ENCODE results near the gene RPA1. TPM values are rescaled to one million over a fixed set of nuclear protein-coding genes. Genes with fewer than 3 reads are reported as not detected.

The RPA1 gene
- total RNA-seq, 1 experiment from 2014 or later: 69.1 TPM

- no peak for ATAC-seq
- Histone ChIP-seq H3K27ac (ENCODE audit: low read length) (no peak overlapping the region), H2AFZ (ENCODE audit: low read length) (no peak overlapping the region), H3K27me3 (ENCODE audit: low read length) (no peaks in the 10 kb centered on the region), H3K4me3 (ENCODE audit: low read length) (no peak overlapping the region), H3K4me2 (ENCODE audit: low read length) (no peak overlapping the region), H3F3A (ENCODE audit: low read length, unreplicated experiment) (no peaks in the 10 kb centered on the region), H3K9me2 (replicated peaks; ENCODE audit: low read length) (no peaks in the 10 kb centered on the region), H3K79me2 (ENCODE audit: low read length) (no peaks in the 10 kb centered on the region), H3K36me3 (ENCODE audit: low read depth, low read length) (no peaks in the 10 kb centered on the region), H3K4me1 (ENCODE audit: insufficient read depth, low read length) (peaks cover 8% of the 10 kb centered on the region; the same call in 1 of the 2 replicates), H4K20me1 (ENCODE audit: low read length) (no peaks in the 10 kb centered on the region), H3K9me3 (ENCODE audit: low read length) (no peaks in the 10 kb centered on the region), H3K9ac (ENCODE audit: low read length) (no peak overlapping the region)
- TF ChIP-seq CTCF (conservative IDR thresholded peaks at IDR 0.05; ENCODE audit: low read depth, low read length) (no peak), EZH2phosphoT487 (IDR thresholded peaks at IDR 0.05; ENCODE audit: borderline replicate concordance, low read length) (no peak), EZH2 (IDR thresholded peaks at IDR 0.05; ENCODE audit: low read length, unreplicated experiment) (no peak)
- intact Hi-C loops (cut with micrococcal nuclease): no loop called here
- CTCF ChIA-PET: no interaction called here
- no TSS peak for BruUV-seq (replicated peaks)
- POLR2A ChIA-PET (ENCODE audit: unreplicated experiment): no interaction called here
- no peak for DNase-seq
These were observed 74.7 kb downstream of the RPA1 start for GRCh38 chr17:1904273-1905182.

GRCh38 chr17:1905190-1905913, 75.5 kb downstream of the RPA1 start:
- BruUV-seq (replicated peaks): no TSS peak
- Histone ChIP-seq H3F3A (ENCODE audit: low read length, unreplicated experiment) (no peaks in the 10 kb centered on the region), H3K4me2 (ENCODE audit: low read length) (no peak overlapping the region)

More at GRCh38 chr17:1905190-1905913, 75.5 kb downstream of the RPA1 start:
- no peak for ATAC-seq
- Histone ChIP-seq H3K9me3 (ENCODE audit: low read length) (no peaks in the 10 kb centered on the region), H3K4me3 (ENCODE audit: low read length) (no peak overlapping the region), H3K79me2 (ENCODE audit: low read length) (no peaks in the 10 kb centered on the region), H3K27ac (ENCODE audit: low read length) (no peak overlapping the region), H3K4me1 (ENCODE audit: insufficient read depth, low read length) (peaks cover 8% of the 10 kb centered on the region; the same call in 1 of the 2 replicates), H3K9ac (ENCODE audit: low read length) (no peak overlapping the region), H2AFZ (ENCODE audit: low read length) (no peak overlapping the region), H3K9me2 (replicated peaks; ENCODE audit: low read length) (no peaks in the 10 kb centered on the region), H4K20me1 (ENCODE audit: low read length) (no peaks in the 10 kb centered on the region), H3K36me3 (ENCODE audit: low read depth, low read length) (no peaks in the 10 kb centered on the region), H3K27me3 (ENCODE audit: low read length) (no peaks in the 10 kb centered on the region)
- TF ChIP-seq EZH2 (IDR thresholded peaks at IDR 0.05; ENCODE audit: low read length, unreplicated experiment) (no peak), CTCF (conservative IDR thresholded peaks at IDR 0.05; ENCODE audit: low read depth, low read length) (no peak), EZH2phosphoT487 (IDR thresholded peaks at IDR 0.05; ENCODE audit: borderline replicate concordance, low read length) (no peak)
- ChIA-PET CTCF (no interaction called here), POLR2A (ENCODE audit: unreplicated experiment) (no interaction called here)
- intact Hi-C loops (cut with micrococcal nuclease): no loop called here
- no peak for DNase-seq

Data from PC-3 (cell line).